Adipocyte (in vitro differentiated cells): ENCODE measurements around the gene ACSS3.
"Not testable (repeated sequence)": the region's sequence is repeated elsewhere in the genome, so short reads cannot be mapped to it uniquely, and the experiment has no call there.

ENCODE experiments used
- DNase-seq: peaks from one replicate; pipeline ENCODE4 v3.0.0-alpha.2; 2015; ENCODE audit warnings: low read depth
- H3K27me3 ChIP-seq: replicated peaks from 2 replicates; pipeline ENCODE4 v1.7.0; 2013; ENCODE audit warnings: mild to moderate bottlenecking, low read length, moderate library complexity; ENCODE audit not compliant: control insufficient read depth, insufficient read depth
- H3K36me3 ChIP-seq: 2 replicates; pipeline ENCODE4 v1.7.0; 2013; ENCODE audit warnings: low read length, mild to moderate bottlenecking, moderate library complexity; ENCODE audit not compliant: control insufficient read depth, insufficient read depth, severe bottlenecking
- H3K4me1 ChIP-seq: 2 replicates; pipeline ENCODE4 v1.7.0; 2013; ENCODE audit warnings: mild to moderate bottlenecking, low read length, moderate library complexity; ENCODE audit not compliant: control insufficient read depth, insufficient read depth
- H3K4me3 ChIP-seq: 2 replicates; pipeline ENCODE4 v1.7.0; 2013; ENCODE audit warnings: mild to moderate bottlenecking, low read length, moderate library complexity
- H3K9ac ChIP-seq: 2 replicates; pipeline ENCODE4 v1.7.0; 2013; ENCODE audit warnings: mild to moderate bottlenecking, low read length, moderate library complexity
- H3K9me3 ChIP-seq: 2 replicates; pipeline ENCODE4 v1.7.0; 2013; ENCODE audit warnings: mild to moderate bottlenecking, low read length, moderate library complexity; ENCODE audit not compliant: control insufficient read depth

The ACSS3 gene

DNA sequence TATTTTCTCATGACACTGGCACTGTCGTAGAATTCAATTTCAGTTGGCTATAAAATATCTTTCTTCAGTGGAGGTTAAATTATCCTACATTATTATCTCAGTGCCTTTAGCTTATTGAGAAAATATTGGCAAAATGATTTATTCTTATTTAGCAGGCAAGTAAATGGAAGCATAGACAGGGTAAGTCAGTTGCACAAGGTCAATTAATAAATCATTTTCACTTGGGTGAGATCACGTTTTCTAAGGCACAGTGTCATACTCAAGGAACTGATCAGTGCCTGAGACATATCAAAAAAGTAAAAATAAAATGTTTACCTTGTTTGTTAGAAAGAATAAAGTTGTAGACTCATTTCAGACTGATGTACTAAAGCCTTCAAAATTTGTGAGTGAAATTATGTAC is 95.0 kb downstream of the ACSS3 start:
- Histone ChIP-seq H3K36me3 (peaks cover 35% of the 10 kb centered on the region), H3K9me3 (peaks cover 13% of the 10 kb centered on the region), H3K4me3 (no peak overlapping the region), H3K27me3 (no peaks in the 10 kb centered on the region), H3K9ac (no peak overlapping the region), H3K4me1 (no peaks in the 10 kb centered on the region)
- no peak for DNase-seq

- Histone ChIP-seq H3K9ac (no peak overlapping the region), H3K4me3 (no peak overlapping the region), H3K9me3 (peaks cover 13% of the 10 kb centered on the region), H3K4me1 (no peaks in the 10 kb centered on the region), H3K27me3 (no peaks in the 10 kb centered on the region), H3K36me3 (peaks cover 32% of the 10 kb centered on the region)
- no peak for DNase-seq
Measured at GRCh38 chr12:81174664-81175063, 96.8 kb downstream of the ACSS3 start.

DNA sequence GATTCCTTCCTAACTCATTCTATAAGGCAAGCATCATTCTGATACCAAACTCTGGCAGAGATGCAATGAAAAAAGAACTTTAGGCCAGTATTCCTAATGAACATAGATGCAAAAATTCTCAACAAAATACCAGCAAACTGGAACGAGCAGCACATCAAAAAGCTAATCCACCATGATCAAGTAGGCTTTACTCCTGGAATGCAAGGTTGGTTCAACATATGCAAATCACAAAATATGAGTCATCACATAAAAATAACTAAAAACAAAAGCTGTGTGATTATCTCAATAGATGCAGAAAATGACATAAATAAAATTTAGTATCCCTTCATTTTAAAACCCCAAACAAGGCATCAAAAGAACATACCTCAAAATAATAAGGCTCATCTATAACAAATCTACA is 98.9 kb downstream of the ACSS3 start:
- H3K4me3 ChIP-seq, result peak overlapping the region; percentile 52
- H3K9ac ChIP-seq, result no peak overlapping the region
- peaks cover 40% of the 10 kb centered on the region for H3K36me3 ChIP-seq
- DNase-seq, result no peak
- H3K9me3 ChIP-seq, result peaks cover 13% of the 10 kb centered on the region
- H3K4me1 ChIP-seq, result no peaks in the 10 kb centered on the region
- no peaks in the 10 kb centered on the region for H3K27me3 ChIP-seq

DNA sequence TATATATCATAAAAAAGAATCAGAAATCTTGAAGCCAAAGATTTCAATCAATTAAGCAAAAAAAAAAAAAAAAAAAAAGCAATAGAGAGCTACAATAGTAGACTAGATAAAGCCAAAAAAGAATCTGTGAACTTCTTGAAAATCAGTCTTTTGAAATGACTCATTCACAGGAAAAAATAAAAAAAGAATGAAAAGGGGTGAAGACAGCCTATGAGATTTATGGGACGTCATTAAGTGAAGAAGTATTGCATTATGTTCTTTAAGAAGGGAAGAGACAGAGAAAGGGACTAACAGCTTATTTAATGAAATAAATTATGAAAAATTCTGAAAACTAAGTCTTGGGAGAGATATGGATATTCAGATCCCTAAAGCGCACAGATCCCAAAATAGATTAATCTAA is 103.8 kb downstream of the ACSS3 start:
- H3K36me3 ChIP-seq, result peaks cover 49% of the 10 kb centered on the region
- peaks cover 7% of the 10 kb centered on the region for H3K9me3 ChIP-seq
- H3K27me3 ChIP-seq, result no peaks in the 10 kb centered on the region
- no peaks in the 10 kb centered on the region for H3K4me1 ChIP-seq
- no peak overlapping the region for H3K4me3 ChIP-seq
- H3K9ac ChIP-seq, result no peak overlapping the region
- DNase-seq, result no peak

DNA sequence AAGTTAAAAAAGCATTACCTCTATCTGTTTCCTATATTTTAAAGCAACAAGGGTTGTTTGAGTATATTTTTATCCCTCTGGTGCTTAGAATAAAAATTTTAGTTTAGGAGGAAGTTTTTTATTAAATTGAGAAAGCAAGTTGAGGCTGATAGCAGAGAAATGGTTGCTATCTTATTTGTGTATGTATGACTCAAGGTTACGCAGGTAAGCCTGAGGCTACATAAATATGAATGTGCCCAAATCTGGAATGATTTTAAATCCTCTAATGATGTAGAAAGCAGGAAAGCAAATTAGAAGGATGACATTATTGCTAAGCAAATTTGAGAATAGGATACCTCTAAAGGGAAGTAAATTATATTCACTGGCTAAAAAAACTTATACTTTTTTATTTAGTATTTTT is 109.8 kb downstream of the ACSS3 start:
- Histone ChIP-seq H3K9me3 (no peaks in the 10 kb centered on the region), H3K36me3 (peaks cover 23% of the 10 kb centered on the region), H3K4me3 (no peak overlapping the region), H3K27me3 (no peaks in the 10 kb centered on the region), H3K4me1 (no peaks in the 10 kb centered on the region), H3K9ac (no peak overlapping the region)
- no peak for DNase-seq

DNA sequence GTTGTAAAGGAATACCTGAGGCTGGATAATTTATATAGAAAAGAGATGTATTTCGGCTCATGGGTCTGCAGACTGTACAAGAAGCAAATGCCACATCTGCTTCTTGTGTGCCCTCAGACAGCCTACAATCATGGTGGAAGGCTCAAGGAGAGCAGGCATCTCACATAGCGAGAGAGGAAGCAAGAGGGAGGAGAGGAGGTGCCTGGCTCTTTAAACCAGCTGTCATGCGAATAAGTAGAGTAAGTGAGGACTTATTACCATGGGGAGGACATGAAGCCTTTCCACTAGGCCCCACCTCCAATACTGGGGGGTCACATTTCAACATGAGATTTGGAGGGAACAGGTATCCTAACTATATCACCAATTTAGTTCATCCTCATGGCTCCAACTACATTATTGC is 118.7 kb downstream of the ACSS3 start:
- Histone ChIP-seq H3K36me3 (peaks cover 17% of the 10 kb centered on the region), H3K9ac (no peak overlapping the region), H3K4me1 (no peaks in the 10 kb centered on the region), H3K9me3 (no peaks in the 10 kb centered on the region), H3K27me3 (no peaks in the 10 kb centered on the region), H3K4me3 (no peak overlapping the region)
- no peak for DNase-seq

DNA sequence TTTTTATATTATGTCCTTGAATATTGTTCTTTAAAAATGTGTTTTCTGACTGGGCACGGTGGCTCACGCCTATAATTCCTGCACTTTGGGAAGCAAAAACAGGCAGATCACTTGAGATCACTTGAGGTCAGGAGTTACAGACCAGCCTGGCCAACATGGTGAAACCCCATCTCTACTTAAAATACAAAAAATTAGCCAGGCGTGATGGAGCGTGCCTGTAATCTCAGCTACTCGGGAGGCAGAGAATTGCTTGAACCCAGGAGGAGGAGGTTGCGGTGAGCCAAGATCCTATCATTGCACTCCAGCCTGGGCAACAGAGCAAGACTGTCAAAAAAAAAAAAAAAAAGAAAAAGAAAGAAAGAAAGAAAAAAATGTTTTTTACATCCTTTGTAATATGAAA is 122.7 kb downstream of the ACSS3 start:
- H3K9me3 ChIP-seq, DNase-seq, H3K4me1 ChIP-seq, H3K27me3 ChIP-seq, H3K9ac ChIP-seq, H3K4me3 ChIP-seq: not testable (repeated sequence)
- peaks cover 17% of the 10 kb centered on the region for H3K36me3 ChIP-seq

DNA sequence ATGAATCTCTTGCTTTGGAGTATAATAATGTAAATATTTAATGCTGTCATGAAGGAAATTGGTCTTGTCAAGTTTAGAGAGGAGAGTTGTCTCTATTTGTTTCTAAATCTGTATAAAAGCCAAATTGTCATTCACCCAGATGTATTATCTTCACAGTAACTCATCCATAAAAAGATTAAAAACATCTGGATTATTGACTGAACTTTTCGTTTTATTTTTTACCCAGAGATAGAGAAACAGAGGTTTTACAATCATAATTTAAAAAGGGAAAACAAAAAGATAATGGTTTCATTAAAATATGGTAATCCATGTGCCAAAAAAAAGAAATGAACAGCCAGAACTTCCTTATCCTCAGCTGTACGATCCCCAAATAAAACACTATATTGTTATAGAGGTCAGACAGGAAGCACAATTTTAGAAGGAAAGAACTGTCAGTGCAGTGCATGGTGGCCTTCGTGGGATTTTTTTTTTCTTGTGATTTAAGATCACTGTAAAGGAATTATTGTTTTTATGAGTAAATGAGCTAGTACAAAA is 125.9 kb downstream of the ACSS3 start:
- H3K9ac ChIP-seq, result no peak overlapping the region
- peaks cover 8% of the 10 kb centered on the region for H3K4me1 ChIP-seq

DNA sequence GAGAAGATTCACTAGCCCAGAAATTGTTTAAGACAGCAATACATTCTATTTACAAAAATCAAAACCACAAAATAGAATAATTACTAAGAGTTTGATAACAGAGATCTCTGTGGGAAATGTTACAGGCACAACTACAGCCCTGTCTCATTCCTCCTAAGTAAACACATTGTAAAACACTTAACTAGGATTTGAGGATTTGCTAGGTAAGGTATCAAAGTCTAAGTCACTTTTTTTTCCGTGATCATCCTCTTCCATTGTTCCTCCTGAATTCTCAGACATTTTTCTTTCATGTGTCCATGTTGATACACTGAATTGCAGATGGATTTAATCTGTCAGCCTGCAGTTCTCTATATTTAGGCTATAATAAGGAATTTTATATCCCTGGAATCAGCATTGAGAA is 127.5 kb downstream of the ACSS3 start:
- H3K9me3 ChIP-seq, result no peaks in the 10 kb centered on the region
- no peak for DNase-seq
- H3K27me3 ChIP-seq, result no peaks in the 10 kb centered on the region
- no peak overlapping the region for H3K4me3 ChIP-seq
- H3K9ac ChIP-seq, result no peak overlapping the region
- H3K36me3 ChIP-seq, result no peaks in the 10 kb centered on the region
- H3K4me1 ChIP-seq, result peaks cover 22% of the 10 kb centered on the region

More for the DNA sequence above, 125.9 kb downstream of the ACSS3 start:
- no peak for DNase-seq
- Histone ChIP-seq H3K27me3 (no peaks in the 10 kb centered on the region), H3K36me3 (peaks cover 11% of the 10 kb centered on the region), H3K9me3 (no peaks in the 10 kb centered on the region), H3K4me3 (no peak overlapping the region)

GRCh38 chr12:81206429-81206828 is 128.6 kb downstream of the ACSS3 start:
- H3K4me1 ChIP-seq, result peaks cover 22% of the 10 kb centered on the region
- no peak for DNase-seq
- no peak overlapping the region for H3K4me3 ChIP-seq
- no peak overlapping the region for H3K9ac ChIP-seq
- H3K9me3 ChIP-seq, result no peaks in the 10 kb centered on the region
- H3K36me3 ChIP-seq, result no peaks in the 10 kb centered on the region
- no peaks in the 10 kb centered on the region for H3K27me3 ChIP-seq

- no peaks in the 10 kb centered on the region for H3K9me3 ChIP-seq
- no peak overlapping the region for H3K4me3 ChIP-seq
- no peak for DNase-seq
- no peak overlapping the region for H3K9ac ChIP-seq
- peaks cover 22% of the 10 kb centered on the region for H3K4me1 ChIP-seq
- no peaks in the 10 kb centered on the region for H3K27me3 ChIP-seq
- no peaks in the 10 kb centered on the region for H3K36me3 ChIP-seq
Measured at GRCh38 chr12:81207173-81207572, 129.3 kb downstream of the ACSS3 start.

- H3K9ac ChIP-seq, result no peak overlapping the region
- peaks cover 23% of the 10 kb centered on the region for H3K4me1 ChIP-seq
- H3K4me3 ChIP-seq, result no peak overlapping the region
- DNase-seq, result no peak
- no peaks in the 10 kb centered on the region for H3K27me3 ChIP-seq
- no peaks in the 10 kb centered on the region for H3K36me3 ChIP-seq
- no peaks in the 10 kb centered on the region for H3K9me3 ChIP-seq
Measured at GRCh38 chr12:81207664-81208063, 129.8 kb downstream of the ACSS3 start.
